PC-3 (cell line): ENCODE data around the gene DRG2.

Experiments
- EZH2 ChIP-seq: fragments of 300-600 bp; sonication (generic); IDR thresholded peaks from one replicate; pipeline ENCODE4 v1.6.1; 2017; ENCODE audit warnings: antibody characterized with exemption, mild to moderate bottlenecking, low read length; ENCODE audit not compliant: unreplicated experiment
- EZH2phosphoT487 ChIP-seq: fragments of 300-600 bp; sonication (generic); IDR thresholded peaks from 2 replicates; pipeline ENCODE4 v1.6.1; 2018; ENCODE audit warnings: mild to moderate bottlenecking, antibody characterized with exemption, low read length, borderline replicate concordance
- TF ChIP-seq, protein P1 (sequence below): fragments of 300-600 bp; sonication (generic); conservative IDR thresholded peaks from 2 replicates; pipeline ENCODE4 v1.5.1; 2017; ENCODE audit warnings: antibody characterized with exemption, low read depth, mild to moderate bottlenecking, low read length

DNA sequence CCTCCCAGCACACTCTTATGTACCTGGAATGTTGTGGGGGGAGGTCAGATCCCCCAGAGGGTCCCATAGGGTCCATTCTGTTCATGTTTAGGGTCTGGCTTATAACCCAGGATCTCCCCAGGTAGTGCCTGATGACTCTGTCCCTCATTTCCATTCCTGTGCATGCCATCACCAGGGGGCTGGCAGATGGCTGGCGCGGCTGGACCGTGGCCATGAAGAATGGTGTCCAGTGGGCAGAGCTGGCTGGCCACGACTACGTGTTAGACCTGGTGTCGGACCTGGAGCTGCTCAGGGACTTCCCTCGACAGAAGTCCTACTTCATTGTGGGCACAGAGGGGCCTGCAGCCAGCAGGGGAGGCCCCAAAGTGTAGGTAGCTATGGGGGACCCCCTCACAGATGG lies 60.8 kb downstream of the DRG2 start:
- TF ChIP-seq, protein P1, sequence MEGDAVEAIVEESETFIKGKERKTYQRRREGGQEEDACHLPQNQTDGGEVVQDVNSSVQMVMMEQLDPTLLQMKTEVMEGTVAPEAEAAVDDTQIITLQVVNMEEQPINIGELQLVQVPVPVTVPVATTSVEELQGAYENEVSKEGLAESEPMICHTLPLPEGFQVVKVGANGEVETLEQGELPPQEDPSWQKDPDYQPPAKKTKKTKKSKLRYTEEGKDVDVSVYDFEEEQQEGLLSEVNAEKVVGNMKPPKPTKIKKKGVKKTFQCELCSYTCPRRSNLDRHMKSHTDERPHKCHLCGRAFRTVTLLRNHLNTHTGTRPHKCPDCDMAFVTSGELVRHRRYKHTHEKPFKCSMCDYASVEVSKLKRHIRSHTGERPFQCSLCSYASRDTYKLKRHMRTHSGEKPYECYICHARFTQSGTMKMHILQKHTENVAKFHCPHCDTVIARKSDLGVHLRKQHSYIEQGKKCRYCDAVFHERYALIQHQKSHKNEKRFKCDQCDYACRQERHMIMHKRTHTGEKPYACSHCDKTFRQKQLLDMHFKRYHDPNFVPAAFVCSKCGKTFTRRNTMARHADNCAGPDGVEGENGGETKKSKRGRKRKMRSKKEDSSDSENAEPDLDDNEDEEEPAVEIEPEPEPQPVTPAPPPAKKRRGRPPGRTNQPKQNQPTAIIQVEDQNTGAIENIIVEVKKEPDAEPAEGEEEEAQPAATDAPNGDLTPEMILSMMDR: no peak
- TF ChIP-seq EZH2 (no peak), EZH2phosphoT487 (no peak)
